ENCODE data around the gene PLD3.
"Not testable (repeated sequence)": the region's sequence is repeated elsewhere in the genome, so short reads cannot be mapped to it uniquely, and the experiment has no call there.

PLD3 gene

GRCh38 chr19:40348125-40348913 is at the start of gene PLD3, which contains the start of gene C19orf47:
Gene PLD3 (plus strand): TSS chr19:40348695. CDS start chr19:40366484, 17,789 bp downstream.
Gene C19orf47 (minus strand): TSS chr19:40348397. CDS start chr19:40341857, 6,540 bp downstream.
- peak; percentile 98 for DNase-seq

- DNase-seq, result no peak
These were observed 47.8 kb upstream of the PLD3 start for GRCh38 chr19:40300668-40301067.

- DNase-seq, result no peak
These were observed 46.1 kb upstream of the PLD3 start for GRCh38 chr19:40302224-40303011.

DNA sequence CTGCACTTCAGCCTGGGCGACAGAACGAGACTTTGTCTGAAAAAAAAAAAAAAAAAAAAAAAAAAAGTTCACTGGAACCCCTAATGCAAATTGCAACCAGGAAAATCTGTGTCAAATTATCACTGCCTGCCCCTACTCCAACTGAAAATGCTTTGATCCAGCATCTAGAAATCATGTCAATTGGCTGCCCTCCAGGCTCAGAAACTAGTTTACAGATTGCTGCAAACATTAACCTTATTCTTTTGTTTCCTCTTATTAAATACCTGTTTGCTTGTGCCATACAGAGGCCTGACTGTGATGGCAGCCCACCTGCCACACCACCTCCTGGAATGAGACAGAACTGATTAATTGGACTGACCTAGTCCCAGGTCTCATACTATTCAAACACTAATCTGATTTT is 44.7 kb upstream of the PLD3 start:
- DNase-seq, result no peak

- no peak for DNase-seq
These were observed 44.2 kb upstream of the PLD3 start for GRCh38 chr19:40304306-40304705.

DNA sequence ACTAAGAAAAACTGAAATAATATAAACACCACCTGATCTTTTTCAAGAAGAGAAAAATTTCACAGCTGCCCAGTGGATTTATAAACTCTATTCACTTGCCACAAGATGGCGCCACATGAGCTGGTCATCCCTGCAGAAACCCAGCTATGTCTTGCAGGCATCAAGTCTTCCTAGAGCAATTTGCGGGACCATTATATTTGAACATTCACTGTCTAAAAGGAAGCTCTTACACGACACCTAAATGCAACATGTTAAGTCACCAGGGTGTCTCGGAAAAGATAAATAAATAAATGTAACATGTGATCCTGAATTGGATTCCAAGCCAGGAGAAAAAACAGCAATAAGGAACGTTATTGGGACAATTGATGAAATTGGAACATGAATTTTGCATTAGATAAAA is 43.1 kb upstream of the PLD3 start:
- DNase-seq, result peak; percentile 73

DNA sequence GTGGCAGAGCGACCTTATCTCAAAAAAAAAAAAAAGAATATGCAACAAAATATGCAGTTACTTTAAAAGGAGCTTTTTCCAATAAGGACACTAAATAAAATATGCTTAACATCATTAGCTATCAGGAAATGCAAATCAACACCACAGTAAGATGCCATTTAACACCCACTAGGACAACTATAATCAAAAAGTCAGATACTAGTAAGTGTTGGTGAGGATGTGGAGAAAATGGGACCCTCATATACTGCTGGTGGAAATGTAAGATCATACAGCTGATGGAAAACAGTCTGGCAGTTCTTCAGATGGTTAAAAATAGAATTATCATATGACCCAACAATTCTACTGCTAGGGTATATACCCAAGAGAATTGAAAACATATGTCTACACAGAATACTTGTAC is 38.8 kb upstream of the PLD3 start:
- DNase-seq, result no peak

- no peak for DNase-seq
These were observed 36.0 kb upstream of the PLD3 start for GRCh38 chr19:40312533-40312932.

DNA sequence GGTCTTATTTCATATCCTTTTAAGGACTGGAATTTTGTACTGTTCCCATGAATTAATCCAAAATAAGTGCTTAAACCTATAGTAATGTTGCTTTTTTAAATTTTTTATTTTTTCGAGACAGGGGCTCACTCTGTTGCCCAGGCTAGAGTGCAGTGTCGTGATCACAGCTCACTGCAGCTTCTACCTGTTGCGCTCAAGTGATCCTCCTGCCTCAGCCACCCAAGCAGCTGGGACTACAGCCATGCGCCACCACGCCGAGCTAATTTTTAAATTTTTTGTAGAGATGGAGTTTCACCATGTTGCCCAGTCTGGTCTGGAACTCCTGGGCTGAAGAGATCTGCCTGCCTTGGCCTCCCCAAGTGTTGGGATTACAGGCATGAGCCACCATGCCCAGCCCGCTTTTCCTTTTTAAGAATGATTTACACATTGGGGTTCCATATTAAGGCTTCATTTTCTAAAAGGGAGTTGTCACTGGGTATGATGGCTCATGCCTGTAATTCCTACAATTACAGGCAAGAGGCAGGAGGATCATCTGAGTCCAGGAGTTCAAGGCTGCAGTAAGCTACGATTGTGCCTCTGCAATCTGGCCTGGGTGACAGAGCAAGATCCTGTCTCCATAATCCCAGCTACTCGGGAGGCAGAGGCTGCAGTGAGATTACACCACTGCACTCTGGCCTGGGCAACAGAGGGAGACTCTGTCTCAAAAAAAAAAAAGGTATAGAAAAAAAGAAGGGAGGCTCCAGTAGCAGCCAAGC is 35.1 kb upstream of the PLD3 start:
- no peak for DNase-seq

DNA sequence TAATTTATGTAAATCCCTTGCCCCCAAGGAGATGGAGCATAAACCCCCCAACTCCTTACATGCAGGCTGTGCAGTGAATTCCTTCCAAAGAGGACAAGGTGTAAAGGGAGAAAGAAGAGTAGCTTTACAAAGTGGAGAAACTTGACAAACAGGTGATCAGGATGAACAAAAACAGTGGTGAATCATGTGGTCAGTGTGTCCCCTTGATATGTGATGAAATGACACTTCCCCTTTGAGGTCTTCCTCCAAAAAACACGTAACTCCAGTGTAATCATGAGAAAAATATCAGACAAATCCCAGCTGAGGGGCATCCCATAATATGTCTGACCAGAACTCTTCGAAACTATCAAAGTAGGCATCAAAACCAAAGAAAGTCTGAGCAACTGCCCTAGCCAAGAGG is 33.8 kb upstream of the PLD3 start:
- DNase-seq, result no peak

GRCh38 chr19:40315812-40316470 is 32.6 kb upstream of the PLD3 start:
- no peak for DNase-seq

DNA sequence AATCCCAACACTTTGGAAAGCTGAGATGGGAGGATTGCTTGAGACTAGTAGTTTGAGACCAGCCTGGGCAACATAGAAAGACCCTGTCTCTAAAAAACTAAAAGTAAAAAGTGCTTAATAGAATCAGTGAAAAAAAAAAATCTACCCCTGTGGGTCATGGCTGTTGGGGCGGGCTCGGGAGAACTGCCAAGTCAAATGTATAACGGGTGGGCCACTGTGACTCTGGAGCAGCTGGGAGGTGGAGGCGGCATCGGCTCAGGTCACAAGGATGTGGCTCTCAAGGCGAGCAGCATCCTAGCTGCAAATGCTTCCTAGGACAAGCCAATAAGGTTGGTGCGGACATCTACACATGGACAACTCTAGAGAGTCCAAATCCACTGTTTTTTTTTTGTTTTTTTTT is 31.2 kb upstream of the PLD3 start:
- DNase-seq, result no peak

GRCh38 chr19:40320558-40320935 is 27.9 kb upstream of the PLD3 start:
- DNase-seq, result no peak

- DNase-seq, result no peak
These were observed 27.4 kb upstream of the PLD3 start for GRCh38 chr19:40321076-40321475.

DNA sequence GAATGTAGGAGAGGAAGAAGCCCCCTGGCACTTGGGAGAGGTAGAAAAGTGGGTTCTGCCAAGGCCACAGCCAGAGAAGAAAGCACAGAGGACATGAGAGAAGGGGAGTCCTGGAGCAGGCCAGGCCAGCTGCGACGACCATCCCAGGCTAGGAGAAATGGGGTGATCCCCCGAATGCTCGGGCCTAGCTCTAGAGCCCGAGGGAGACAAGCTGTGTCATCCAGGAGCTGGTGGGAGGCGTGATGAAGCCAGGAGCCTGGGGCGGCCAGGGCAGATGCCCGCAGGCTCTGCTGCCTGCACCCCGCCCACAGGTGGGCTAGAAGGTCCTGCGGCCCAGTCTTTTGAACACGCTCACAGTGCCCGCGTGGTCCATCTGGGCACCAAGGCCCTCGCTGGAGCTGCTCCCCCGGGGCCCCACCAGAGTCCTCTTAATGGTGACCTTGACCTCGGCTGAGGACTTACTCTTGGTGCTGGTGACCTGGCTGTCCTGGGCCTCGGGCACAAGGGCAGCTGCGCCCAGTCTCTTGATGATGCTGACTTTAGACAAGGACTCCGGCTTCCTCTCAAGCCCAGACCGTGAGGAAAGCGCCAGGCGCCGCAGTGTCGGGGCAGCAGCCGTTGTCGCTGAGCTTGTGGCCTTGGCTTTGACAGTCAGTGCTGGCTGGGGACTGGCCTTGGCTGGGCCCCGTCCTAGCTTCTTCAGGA is 26.8 kb upstream of the PLD3 start:
- no peak for DNase-seq

DNA sequence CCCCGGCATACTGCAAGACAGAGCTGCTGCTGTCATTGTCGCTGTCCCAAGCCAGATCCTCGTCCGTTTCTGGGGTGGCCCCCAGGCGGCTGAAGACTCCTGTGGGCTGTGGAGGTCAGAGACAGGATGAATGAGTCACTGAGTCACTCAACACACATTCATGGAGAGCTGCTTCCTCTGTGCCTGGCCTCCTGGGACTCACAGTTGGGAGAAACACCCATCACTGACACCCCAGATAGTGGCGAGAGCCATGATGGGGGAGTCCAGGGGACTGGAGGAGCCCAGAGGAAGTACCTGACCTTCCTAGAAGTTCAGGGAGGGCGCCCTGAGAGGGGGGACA is 26.3 kb upstream of the PLD3 start:
- DNase-seq, result no peak

GRCh38 chr19:40322951-40323615 is 25.4 kb upstream of the PLD3 start:
- no peak for DNase-seq

DNA sequence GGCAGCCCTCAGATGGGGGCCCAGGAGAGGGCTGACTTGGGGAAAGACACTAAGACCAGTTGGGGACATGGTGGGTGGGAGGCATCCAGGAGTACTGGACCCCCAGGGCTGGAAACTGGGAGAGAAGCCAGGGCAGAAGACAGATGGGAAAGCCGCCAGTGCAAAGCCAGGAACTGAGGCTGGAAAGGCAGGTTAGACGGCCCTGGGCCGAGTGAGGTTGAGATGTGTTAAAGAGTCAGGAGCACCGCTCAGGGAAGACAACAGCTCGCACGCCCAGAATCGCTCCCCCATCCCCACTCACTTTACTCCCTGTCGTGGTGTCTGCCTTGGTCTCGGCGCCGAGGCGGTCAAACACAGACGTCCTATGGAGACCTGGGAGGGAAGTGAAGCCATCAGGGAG is 24.8 kb upstream of the PLD3 start:
- DNase-seq, result no peak

DNA sequence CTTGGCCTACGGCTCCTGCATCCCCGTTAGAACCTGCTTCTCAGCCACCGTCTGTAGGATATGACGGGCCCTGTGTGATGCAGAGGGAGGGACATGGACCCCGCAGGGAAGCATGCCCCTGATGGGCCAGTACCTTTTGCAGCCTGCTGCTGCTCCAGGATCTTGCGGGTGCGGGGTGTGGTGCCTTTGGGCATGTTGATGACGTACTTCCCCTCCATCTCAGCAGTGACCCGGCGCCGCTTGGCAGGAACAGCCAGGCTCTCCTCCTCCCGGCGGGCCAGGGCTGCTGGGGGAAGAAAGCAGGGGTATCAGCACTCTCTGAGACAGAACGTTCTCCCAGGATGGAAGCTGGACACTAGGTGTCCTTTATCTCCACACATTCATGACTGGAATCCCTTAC is 22.3 kb upstream of the PLD3 start:
- no peak for DNase-seq

DNA sequence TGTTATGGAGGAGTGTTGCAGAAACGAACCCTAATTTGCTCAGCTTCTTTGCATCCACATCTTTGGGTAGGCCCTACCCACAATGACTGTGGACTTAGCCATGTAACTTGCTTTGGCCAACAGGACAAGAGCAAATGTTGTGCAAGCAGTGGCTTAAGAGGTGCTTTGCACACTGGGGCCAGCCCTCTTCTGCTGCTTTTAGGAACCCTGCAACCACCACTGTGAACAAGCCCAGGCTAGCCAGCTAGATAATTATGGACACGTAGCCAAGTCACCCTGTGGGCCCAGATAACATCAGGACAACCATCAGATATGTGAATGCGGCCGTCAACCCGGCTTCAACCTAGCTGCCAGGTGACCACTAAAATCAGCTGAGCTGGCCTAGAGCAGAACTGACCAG is 17.4 kb upstream of the PLD3 start:
- no peak for DNase-seq

DNA sequence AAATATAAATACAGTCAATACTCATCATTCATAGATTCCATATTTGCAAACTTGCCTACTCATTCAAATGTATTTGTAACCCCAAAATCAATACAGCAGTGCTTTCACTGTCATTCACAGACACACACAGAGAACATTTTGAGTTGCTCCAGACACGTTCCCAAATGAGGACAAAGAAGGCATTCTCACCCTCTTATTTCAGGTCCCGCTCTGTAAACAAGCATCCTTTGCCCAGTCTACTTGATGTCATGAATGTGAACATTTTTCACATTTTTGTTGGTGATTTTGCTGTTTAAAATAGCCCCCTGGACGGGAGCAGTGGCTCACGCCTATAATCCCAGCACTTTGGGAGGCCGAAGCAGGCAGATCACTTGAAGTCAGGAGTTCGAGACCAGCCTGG is 15.8 kb upstream of the PLD3 start:
- no peak for DNase-seq

- DNase-seq, result not testable (repeated sequence)
These were observed 15.4 kb upstream of the PLD3 start for GRCh38 chr19:40333083-40333482.
